NCI-H1092 treated with DMSO at 0.1 percent for 48 hours (cell line): ENCODE measurements around the gene GMPR2.
"Not testable (repeated sequence)": the region's sequence is repeated elsewhere in the genome, so short reads cannot be mapped to it uniquely, and the experiment has no call there.

Experiments
- DNase-seq: peaks from one replicate; lab custom pipeline; 2025; lab: John Stamatoyannopoulos, UW

The GMPR2 gene

GRCh38 chr14:24231263-24232120 lies 1.2 kb upstream of the GMPR2 start:
- DNase-seq = no peak

GRCh38 chr14:24232121-24232644 lies 546 bp upstream of the GMPR2 start, which contains the start of gene NEDD8:
NEDD8 (minus strand) TSS chr14:24232367; CDS start chr14:24232267, 100 bp downstream.
- peak; percentile 97 for DNase-seq

- no peak for DNase-seq
Observed at GRCh38 chr14:24233538-24233866, 773 bp downstream of the GMPR2 start.

- DNase-seq = no peak
Observed at GRCh38 chr14:24234095-24235005, 1.6 kb downstream of the GMPR2 start.

- DNase-seq = no peak
Observed at GRCh38 chr14:24235804-24236688, 3.3 kb downstream of the GMPR2 start.

- DNase-seq = no peak
Observed at GRCh38 chr14:24236689-24237462, 4.1 kb downstream of the GMPR2 start.

GRCh38 chr14:24237463-24237955 lies 4.8 kb downstream of the GMPR2 start:
- no peak for DNase-seq

DNA sequence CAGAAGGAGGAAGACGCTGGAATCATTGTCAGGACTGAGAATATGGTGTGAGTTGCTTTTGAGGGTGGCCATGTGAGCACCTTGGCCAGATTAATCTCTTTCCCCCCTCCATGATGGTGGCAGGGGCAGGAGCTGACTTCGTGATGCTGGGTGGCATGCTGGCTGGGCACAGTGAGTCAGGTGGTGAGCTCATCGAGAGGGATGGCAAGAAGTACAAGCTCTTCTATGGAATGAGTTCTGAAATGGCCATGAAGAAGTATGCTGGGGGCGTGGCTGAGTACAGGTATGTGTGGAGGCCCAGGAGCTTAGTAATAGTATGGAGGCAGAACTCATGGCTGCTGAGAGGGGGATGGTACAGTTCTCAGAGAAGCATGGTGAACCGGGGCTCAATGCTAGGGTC lies 5.4 kb downstream of the GMPR2 start:
- DNase-seq = no peak

- no peak for DNase-seq
Observed at GRCh38 chr14:24238527-24239037, 5.9 kb downstream of the GMPR2 start.

- no peak for DNase-seq
Observed at GRCh38 chr14:24240110-24240918, 7.6 kb downstream of the GMPR2 start.

DNA sequence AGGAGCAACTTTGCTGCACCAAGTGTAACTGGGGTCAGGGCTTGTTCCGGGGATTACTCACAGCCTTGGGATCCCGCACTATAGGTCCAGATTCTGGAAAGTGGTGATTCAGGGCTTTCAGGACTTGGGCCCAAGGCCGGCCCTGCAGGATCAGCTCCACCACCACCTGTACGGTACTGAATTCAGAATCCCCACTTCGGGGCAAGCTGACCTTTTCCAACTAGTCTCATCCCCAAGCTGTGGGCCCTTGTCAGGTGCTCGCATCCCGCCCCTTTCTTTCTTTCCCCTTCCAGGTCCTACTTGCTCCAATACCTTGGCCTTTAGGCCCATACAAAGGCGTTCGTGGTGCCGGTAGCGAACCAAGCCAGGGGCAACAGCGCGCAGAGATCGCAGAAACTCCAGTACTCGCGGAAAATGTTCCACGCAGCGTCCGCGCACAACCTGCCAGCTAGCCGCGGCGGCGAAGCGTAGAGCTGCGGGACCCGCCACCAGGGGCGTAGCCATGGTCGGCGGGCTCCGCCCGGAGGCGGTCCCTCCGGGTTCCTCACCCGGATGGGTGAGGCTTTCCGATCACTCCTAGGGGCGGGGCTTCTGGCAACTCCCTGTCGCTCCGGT lies 9.2 kb downstream of the GMPR2 start:
- DNase-seq = no peak

DNA sequence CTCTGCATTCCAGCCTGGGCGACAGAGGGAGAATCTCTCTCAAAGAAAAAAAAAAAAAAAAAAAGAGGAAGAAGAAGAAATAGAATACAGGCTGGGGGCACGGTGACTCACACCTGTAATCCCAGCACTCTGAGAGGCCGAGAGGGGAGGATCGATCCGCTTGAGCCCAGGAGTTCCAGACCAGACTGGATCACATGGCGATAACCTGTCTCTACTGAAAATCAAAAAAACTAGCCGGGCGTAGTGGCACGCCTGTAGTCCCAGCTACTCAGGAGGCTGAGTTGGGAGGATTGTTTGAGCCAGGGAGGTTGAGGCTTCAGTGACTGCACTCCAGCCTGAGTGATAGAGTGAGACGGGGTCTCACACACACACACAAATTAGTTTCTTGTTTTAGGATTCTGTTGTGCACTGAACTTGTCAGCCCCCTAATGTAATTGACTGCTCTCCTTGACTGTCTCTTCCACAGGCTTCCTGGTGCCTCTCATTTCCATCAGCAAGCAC lies 10.7 kb downstream of the GMPR2 start:
- DNase-seq = no peak

- not testable (repeated sequence) for DNase-seq
Observed at GRCh38 chr14:24245350-24245749, 12.6 kb downstream of the GMPR2 start.

- DNase-seq = no peak
Observed at GRCh38 chr14:24246765-24247212, 14.1 kb downstream of the GMPR2 start.

DNA sequence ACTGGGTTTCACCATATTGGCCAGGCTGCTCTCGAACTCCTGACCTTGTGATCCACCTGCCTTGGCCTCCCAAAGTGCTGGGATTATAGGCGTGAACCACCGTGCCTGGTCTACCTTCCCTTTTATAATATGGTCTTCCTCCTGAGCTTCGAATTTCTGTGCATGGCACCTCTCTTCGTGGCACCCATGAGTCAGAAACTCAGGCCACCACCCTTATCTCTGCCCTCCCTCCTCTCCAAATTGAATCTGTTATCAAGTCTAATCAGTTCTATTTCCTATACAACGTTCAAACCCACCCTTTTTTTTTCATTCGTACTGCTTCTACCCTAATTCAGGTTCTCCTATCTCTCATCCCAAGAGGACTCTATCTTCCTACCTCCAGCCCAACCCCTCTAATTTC lies 14.7 kb downstream of the GMPR2 start:
- no peak for DNase-seq

DNA sequence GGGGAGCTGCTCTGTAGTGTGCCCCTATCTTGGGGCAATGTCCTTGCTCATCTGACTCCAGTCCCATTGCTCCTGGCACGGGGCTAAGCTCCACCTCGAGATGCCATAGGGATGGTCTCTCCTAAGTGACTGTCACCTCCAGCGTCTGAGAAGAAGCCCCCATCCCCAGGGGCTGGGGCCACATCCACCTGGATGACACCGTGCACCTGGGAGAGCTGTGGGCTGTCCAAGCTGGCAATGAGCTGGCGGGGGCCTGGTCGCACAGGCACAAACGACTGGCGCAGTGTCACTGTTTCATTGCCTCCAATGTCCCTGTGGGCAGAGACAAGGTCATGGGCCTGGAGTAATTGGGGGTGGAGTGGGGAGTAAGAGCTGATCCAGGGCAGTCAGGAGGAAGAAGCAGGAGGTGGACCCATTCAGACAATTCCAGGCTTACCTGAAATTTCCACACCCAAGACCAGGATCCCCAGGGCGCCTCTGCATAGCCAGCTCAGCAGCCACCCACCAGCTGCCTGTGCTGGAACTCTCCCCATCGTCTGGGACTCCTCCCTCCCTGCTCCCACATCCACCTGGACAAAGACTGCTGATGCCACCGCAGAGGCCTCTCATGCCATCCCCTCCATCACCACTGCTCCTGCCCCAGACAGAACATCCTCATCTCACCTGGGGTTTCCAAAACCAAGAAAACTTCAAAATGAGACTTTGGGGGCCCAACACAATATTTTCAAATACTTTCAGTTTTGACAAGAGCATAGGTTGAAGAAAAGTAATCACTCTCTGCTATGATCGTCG lies 16.7 kb downstream of the GMPR2 start:
- no peak for DNase-seq

DNA sequence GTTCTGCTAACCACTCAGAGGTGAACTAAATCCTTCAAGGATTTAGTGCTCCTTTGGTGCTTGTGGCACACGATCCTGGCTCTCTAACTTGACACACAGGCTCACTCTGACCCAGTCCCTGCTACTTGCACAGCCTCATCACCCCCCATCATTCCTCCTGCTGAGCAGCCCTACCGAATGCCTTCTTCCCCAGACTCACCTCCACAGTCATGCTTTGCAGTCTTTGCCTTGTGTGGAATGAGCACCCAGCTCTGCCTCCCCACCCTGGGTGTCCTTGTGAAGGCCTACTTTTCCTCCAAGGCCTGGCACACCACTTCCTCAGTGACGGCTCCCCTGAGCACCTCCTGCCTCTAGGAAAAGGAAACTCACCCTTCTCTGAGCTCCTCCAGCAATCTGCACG lies 17.6 kb downstream of the GMPR2 start:
- DNase-seq = no peak

DNA sequence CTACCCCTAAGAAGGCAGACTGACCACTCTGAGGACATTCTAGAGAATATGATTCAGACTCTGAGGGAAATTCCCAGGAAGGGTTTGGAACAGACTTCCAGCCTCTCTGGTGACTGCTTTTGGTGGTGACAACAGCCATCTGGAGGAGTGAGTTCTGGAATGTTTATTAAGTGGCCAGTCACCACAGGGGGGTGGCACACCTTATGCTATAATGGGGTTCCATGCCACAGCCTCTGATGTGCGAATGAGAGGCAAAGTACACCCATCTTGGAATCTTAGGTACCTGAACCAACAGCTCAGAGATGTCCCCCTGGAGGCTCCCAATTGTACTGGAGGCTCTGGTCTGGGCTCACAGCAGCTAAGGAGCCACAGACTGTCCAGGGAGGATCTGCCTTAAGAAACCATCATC lies 19.2 kb downstream of the GMPR2 start:
- DNase-seq = no peak
